Testis (tissue), 2 donors: Measurements from ENCODE around the gene GSX1.

ENCODE experiments used
- CTCF ChIP-seq, 3 experiments: fragments of 450-650 bp in 2 of 3; fragments of 200-600 bp in 1 of 3; sonication (generic) in 1 of 3; IDR thresholded peaks; one replicate each; pipeline ENCODE4 v1.5.1; 2016 to 2019; ENCODE audit warnings: antibody characterized with exemption in 3 of 3, mild to moderate bottlenecking in 2 of 3, moderate library complexity in 1 of 3
- POLR2A ChIP-seq: fragments of 450-650 bp; IDR thresholded peaks from one replicate; pipeline ENCODE4 v1.6.1; 2017; ENCODE audit warnings: antibody characterized with exemption, mild to moderate bottlenecking, moderate library complexity

GRCh38 chr13:27791146-27791900 is 960 bp upstream of the GSX1 start:
- no peak for TF ChIP-seq CTCF (IDR thresholded peaks at IDR 0.05)
- TF ChIP-seq POLR2A, result no peak
